HepG2 (cell line): ENCODE measurements around the gene RHO. TPM values are rescaled to one million over a fixed set of nuclear protein-coding genes. Genes with fewer than 3 reads are reported as not detected.
"Not testable (repeated sequence)": the region's sequence is repeated elsewhere in the genome, so short reads cannot be mapped to it uniquely, and the experiment has no call there.

Experiments
- ATAC-seq: fragments of 200-7000 bp; cut with Tn5 transposase; 3 replicates; pipeline ENCODE4 v1.9.1; 2020; ENCODE audit warnings: mild to moderate bottlenecking, moderate library complexity
- BruUV-seq: library from RNA; stranded (reverse); fragments of 400-500 nt; replicated peaks from 2 replicates; lab custom pipeline; 2021; lab: Mats Ljungman, UMichigan
- CTCF ChIA-PET: fragments of 300-600 bp; formaldehyde crosslinking; extraction: SDS; loops from one replicate; lab custom pipeline; 2021; ENCODE audit warnings: low total read pairs, inconsistent platforms, low intra/inter-chr PET ratio; lab: Yijun Ruan, JAX
- POLR2A ChIA-PET: fragments of 350-600 bp; sonication (Branson Sonifier 250); formaldehyde crosslinking; loops from one replicate; lab custom pipeline; 2020; ENCODE audit warnings: antibody characterized with exemption, inconsistent platforms; lab: Yijun Ruan, JAX
- DNase-seq: peaks from one replicate; pipeline ENCODE4 v3.0.0-alpha.2; 2015; ENCODE audit warnings: low spot score
- FAIRE-seq: peaks from 3 replicates; lab custom pipeline; 2011; peaks lifted over from hg19 to GRCh38; lab: Jason Lieb, UNC
- H2AFZ ChIP-seq: one replicate; pipeline ENCODE4 v1.6.1; 2011; ENCODE audit warnings: low read length, inconsistent platforms
- H3K27ac ChIP-seq: fragments of 300-600 bp; 3 replicates; pipeline ENCODE4 v1.8.0; 2011; ENCODE audit warnings: mixed run types, mild to moderate bottlenecking, mixed read lengths, low read length, inconsistent platforms; ENCODE audit not compliant: insufficient read depth; ENCODE audit errors: extremely low read length
- H3K27me3 ChIP-seq, 2 experiments: fragments of 200-600 bp in 1 of 2; 2 replicates in 1 of 2; 3 replicates in 1 of 2; pipeline versions ENCODE4 v1.6.0 to v1.8.0; 2011; ENCODE audit warnings: low read length in 2 of 2, mild to moderate bottlenecking in 2 of 2, moderate library complexity in 2 of 2, inconsistent platforms in 1 of 2; ENCODE audit not compliant: insufficient read depth in 2 of 2, control insufficient read depth in 1 of 2
- H3K36me3 ChIP-seq, 2 experiments: fragments of 200-600 bp in 1 of 2; replicated peaks in 1 of 2; 2 replicates in 1 of 2; 3 replicates in 1 of 2; pipeline versions ENCODE4 v1.5.1 to v1.8.0; 2011; ENCODE audit warnings: low read length in 2 of 2, inconsistent platforms in 1 of 2; ENCODE audit not compliant: insufficient read depth in 2 of 2, control insufficient read depth in 1 of 2
- H3K4me1 ChIP-seq: 2 replicates; pipeline ENCODE4 v1.5.1; 2012; ENCODE audit warnings: low read length, inconsistent platforms; ENCODE audit not compliant: insufficient read depth
- H3K4me2 ChIP-seq: 2 replicates; pipeline ENCODE4 v1.6.0; 2011; ENCODE audit warnings: low read depth, low read length, inconsistent platforms
- H3K4me3 ChIP-seq, 3 experiments: fragments of 200-600 bp in 1 of 3; sonication (generic), shearing (Covaris generic) in 1 of 3; replicated peaks in 1 of 3; 2 replicates each; pipeline ENCODE4 v1.5.1; 2011 to 2016; ENCODE audit warnings: low read length in 3 of 3, inconsistent platforms in 2 of 3, low read depth in 2 of 3, mild to moderate bottlenecking in 2 of 3, control low read depth in 1 of 3, mixed read lengths in 1 of 3; ENCODE audit not compliant: insufficient read depth in 1 of 3
- H3K79me2 ChIP-seq: one replicate; pipeline ENCODE4 v1.6.1; 2011; ENCODE audit warnings: low read length, inconsistent platforms; ENCODE audit not compliant: insufficient read depth
- H3K9ac ChIP-seq: 2 replicates; pipeline ENCODE4 v1.6.0; 2011; ENCODE audit warnings: mild to moderate bottlenecking, low read depth, low read length, inconsistent platforms; ENCODE audit not compliant: insufficient read depth
- H3K9me3 ChIP-seq: 2 replicates; pipeline ENCODE4 v1.5.1; 2012; ENCODE audit warnings: mild to moderate bottlenecking, low read length
- H4K20me1 ChIP-seq: 2 replicates; pipeline ENCODE4 v1.6.0; 2011; ENCODE audit warnings: inconsistent platforms, mild to moderate bottlenecking, low read length, moderate library complexity; ENCODE audit not compliant: insufficient read depth
- HNRNPH1 ChIP-seq: fragments of 200-400 bp; formaldehyde crosslinking; optimal IDR thresholded peaks from 2 replicates; pipeline ENCODE3; 2017; ENCODE audit warnings: mild to moderate bottlenecking, low read depth, low read length
- PITX1 ChIP-seq: sonication (generic); formaldehyde crosslinking; IDR thresholded peaks from 2 replicates; pipeline ENCODE4 v1.5.1; 2020; ENCODE audit warnings: mild to moderate bottlenecking, missing genetic modification reagents
- ZNF687 ChIP-seq: sonication (generic); formaldehyde crosslinking; IDR thresholded peaks from 2 replicates; pipeline ENCODE4 v1.5.1; 2020; ENCODE audit warnings: mild to moderate bottlenecking, missing genetic modification reagents, moderate library complexity
- WGBS: methylation state at CpG from one replicate; pipeline ENCODE4 v1.1.6; 2017; ENCODE audit warnings: low lambda C conversion rate; 5-methylcytosine and 5-hydroxymethylcytosine counted together
- in situ Hi-C: cut with HindIII; loops from 2 replicates; pipeline ENCODE4 v1.10.0; 2017; ENCODE audit warnings: low pct_unique_long_range_greater_than_20kb; ENCODE audit not compliant: extremely low pct_ligation_motif_present
- intact Hi-C: fragments of 100-400 bp; cut with micrococcal nuclease; formaldehyde crosslinking; loops from one replicate; pipeline ENCODE4 v1.10.0; 2022; ENCODE audit not compliant: unreplicated experiment
- polyA plus RNA-seq, 8 experiments: library from polyadenylated mRNA; depleted of rRNA in 3 of 8; stranded (reverse) in 7 of 8; unstranded in 1 of 8; fragments of >200 nt; fragmentation: Illumina TruSeq in 4 of 8; extraction: Trizol in 4 of 8; gene quantifications; 2 replicates each; pipeline versions ENCODE4 v1.2.1 to v1.2.3, GENCODE V29; 2011 to 2016; ENCODE audit warnings: low read depth in 4 of 8, missing spikeins in 1 of 8, mixed read lengths in 1 of 8; ENCODE audit not compliant: insufficient read depth in 1 of 8
- total RNA-seq, 5 experiments: library from RNA; depleted of rRNA; stranded (reverse); fragments of >200 nt; fragmentation: Illumina TruSeq; extraction: Trizol; gene quantifications; 2 replicates each; pipeline ENCODE4 v1.2.3, GENCODE V29; 2016; ENCODE audit warnings: low read depth in 1 of 5

Gene RHO
- total and polyA plus RNA-seq, 2 of the 13 experiments (the other 11 are each of a cell fraction or from before 2014, with no cell fraction given) = not detected

- TF ChIP-seq ZNF687 (no peak), HNRNPH1 (no peak), PITX1 (CRISPR knock-in tag) (no peak)
Observed at GRCh38 chr3:129528589-129529100, at the start of gene RHO (continued).

- in situ Hi-C loops, POLR2A ChIA-PET, H3K4me1 ChIP-seq, intact Hi-C loops, H3K9ac ChIP-seq, FAIRE-seq, CTCF ChIA-PET, H3K27ac ChIP-seq, H3K27me3 ChIP-seq, H2AFZ ChIP-seq, H3K4me2 ChIP-seq, H4K20me1 ChIP-seq, H3K4me3 ChIP-seq, BruUV-seq, DNase-seq, H3K79me2 ChIP-seq, H3K9me3 ChIP-seq, ATAC-seq: not testable (repeated sequence)
- peaks cover 14 to 41% of the 10 kb centered on the region in 2 experiments for H3K36me3 ChIP-seq
- 84% methylated on average over 4 of the region's 11 CpGs for WGBS
Observed at GRCh38 chr3:129481225-129481765, 47.1 kb upstream of the RHO start.
